Measurements from ENCODE around the gene JADE2.

The JADE2 gene

GRCh38 chr5:134570886-134571285 is 45.4 kb downstream of the JADE2 start:
- no peak for DNase-seq

- no peak for DNase-seq
Observed at GRCh38 chr5:134571693-134572405, 46.4 kb downstream of the JADE2 start.

- DNase-seq: no peak
Observed at GRCh38 chr5:134572811-134573210, 47.3 kb downstream of the JADE2 start.

GRCh38 chr5:134574521-134574920 is 49.1 kb downstream of the JADE2 start:
- no peak for DNase-seq

- no peak for DNase-seq
Observed at GRCh38 chr5:134575316-134575715, 49.8 kb downstream of the JADE2 start.

GRCh38 chr5:134576386-134577021 is 51.0 kb downstream of the JADE2 start:
- no peak for DNase-seq

GRCh38 chr5:134577022-134577795 is 51.7 kb downstream of the JADE2 start:
- no peak for DNase-seq

GRCh38 chr5:134577796-134578577 is 52.5 kb downstream of the JADE2 start:
- peak; percentile 72 to 73 for DNase-seq

GRCh38 chr5:134578578-134579283 is 53.3 kb downstream of the JADE2 start:
- DNase-seq: no peak

- no peak for DNase-seq
Observed at GRCh38 chr5:134579284-134579771, 53.9 kb downstream of the JADE2 start.

- no peak for DNase-seq
Observed at GRCh38 chr5:134580001-134580460, 54.6 kb downstream of the JADE2 start.

GRCh38 chr5:134581241-134581981 is 55.9 kb downstream of the JADE2 start:
- no peak for DNase-seq

GRCh38 chr5:134582281-134582680 is 56.8 kb downstream of the JADE2 start:
- DNase-seq: no peak

GRCh38 chr5:134582941-134583340 is 57.5 kb downstream of the JADE2 start:
- no peak for DNase-seq

GRCh38 chr5:134583766-134584165 is 58.3 kb downstream of the JADE2 start:
- DNase-seq: no peak

- DNase-seq: no peak
Observed at GRCh38 chr5:134584662-134585061, 59.2 kb downstream of the JADE2 start.

- DNase-seq: no peak
Observed at GRCh38 chr5:134585966-134586365, 60.5 kb downstream of the JADE2 start.

- DNase-seq: peak; percentile 76 to 82
Observed at GRCh38 chr5:134586866-134587524, 61.5 kb downstream of the JADE2 start.

GRCh38 chr5:134590992-134591659 is 65.7 kb downstream of the JADE2 start:
- DNase-seq: no peak

- DNase-seq: no peak
Observed at GRCh38 chr5:134592141-134592746, 66.8 kb downstream of the JADE2 start.
